Measurements from ENCODE around the gene CYGB. TPM values are rescaled to one million over a fixed set of nuclear protein-coding genes. Genes with fewer than 3 reads are reported as not detected.

The CYGB gene
- total RNA-seq, 5 donors from 2014 or later (not counting 1 experiment from before 2014, with no cell fraction given), result 0.20 to 0.76 (median 0.65) TPM

DNA sequence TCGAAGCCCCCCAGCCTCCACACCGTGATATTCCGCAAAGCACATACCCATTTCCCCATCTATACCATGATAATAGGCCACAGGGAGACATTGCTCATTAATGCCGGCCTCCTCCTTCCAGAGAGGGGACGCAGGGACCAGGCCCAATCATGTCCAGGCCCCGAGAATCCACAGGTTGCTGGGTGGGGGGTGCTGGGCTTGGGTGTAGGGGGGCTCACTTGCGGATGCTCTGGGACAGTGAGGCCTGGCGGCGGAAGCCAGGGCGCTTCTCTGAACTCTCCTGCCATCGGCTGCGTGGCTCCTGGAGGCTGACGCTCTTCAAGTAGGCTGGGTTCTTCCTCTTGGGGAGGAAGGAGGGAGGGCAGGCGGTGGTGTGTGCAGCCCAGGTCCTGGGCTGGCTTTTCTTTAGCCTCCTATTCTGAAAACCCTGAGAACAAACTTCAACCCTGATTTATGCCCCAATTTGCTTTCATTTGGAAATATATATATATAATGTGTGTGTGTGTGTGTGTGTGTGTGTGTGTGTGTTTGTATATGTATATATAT is 57.9 kb downstream of the CYGB start:
- no peak for DNase-seq
- Histone ChIP-seq H3K9me3 (no peaks in the 10 kb centered on the region), H3K27me3 (replicated peaks in 1 of 2; ENCODE audit: control insufficient read depth in 2 of 2, extremely low read depth in 1 of 2, insufficient read depth in 2 of 2, low read length in 1 of 2) (no peaks in the 10 kb centered on the region), H3K36me3 (ENCODE audit: control insufficient read depth in 2 of 2, extremely low read depth in 1 of 2, insufficient read depth in 1 of 2, low read length in 1 of 2) (peaks cover 11 to 32% of the 10 kb centered on the region in 2 donors), H3K27ac (ENCODE audit: low read length) (no peak overlapping the region), H3K4me3 (ENCODE audit: control insufficient read depth in 1 of 2, extremely low read depth in 1 of 2, low read length in 1 of 2) (no peak overlapping the region), H3K4me1 (ENCODE audit: control insufficient read depth in 1 of 2, extremely low read depth in 1 of 2, insufficient read depth in 2 of 2, low read length in 2 of 2) (peaks cover 0 to 8% of the 10 kb centered on the region in 2 experiments)
- H3K4me3 Mint-ChIP-seq, result no peak overlapping the region
- no peak overlapping the region for H3K27ac Mint-ChIP-seq
- 80% methylated on average over 1 of the region's 14 CpGs for WGBS (ENCODE audit: insufficient coverage)
- no peaks in the 10 kb centered on the region for H3K27me3 Mint-ChIP-seq
- peaks cover 3 to 11% (median 7%) of the 10 kb centered on the region in 3 donors for H3K4me1 Mint-ChIP-seq
- H3K9me3 Mint-ChIP-seq, result no peaks in the 10 kb centered on the region
- ATAC-seq (replicated peaks in 1 of 4), result no peak
- peaks cover 27% of the 10 kb centered on the region for H3K36me3 Mint-ChIP-seq
- CTCF ChIA-PET, result no interaction called here
- POLR2A ChIA-PET, result no interaction called here

DNA sequence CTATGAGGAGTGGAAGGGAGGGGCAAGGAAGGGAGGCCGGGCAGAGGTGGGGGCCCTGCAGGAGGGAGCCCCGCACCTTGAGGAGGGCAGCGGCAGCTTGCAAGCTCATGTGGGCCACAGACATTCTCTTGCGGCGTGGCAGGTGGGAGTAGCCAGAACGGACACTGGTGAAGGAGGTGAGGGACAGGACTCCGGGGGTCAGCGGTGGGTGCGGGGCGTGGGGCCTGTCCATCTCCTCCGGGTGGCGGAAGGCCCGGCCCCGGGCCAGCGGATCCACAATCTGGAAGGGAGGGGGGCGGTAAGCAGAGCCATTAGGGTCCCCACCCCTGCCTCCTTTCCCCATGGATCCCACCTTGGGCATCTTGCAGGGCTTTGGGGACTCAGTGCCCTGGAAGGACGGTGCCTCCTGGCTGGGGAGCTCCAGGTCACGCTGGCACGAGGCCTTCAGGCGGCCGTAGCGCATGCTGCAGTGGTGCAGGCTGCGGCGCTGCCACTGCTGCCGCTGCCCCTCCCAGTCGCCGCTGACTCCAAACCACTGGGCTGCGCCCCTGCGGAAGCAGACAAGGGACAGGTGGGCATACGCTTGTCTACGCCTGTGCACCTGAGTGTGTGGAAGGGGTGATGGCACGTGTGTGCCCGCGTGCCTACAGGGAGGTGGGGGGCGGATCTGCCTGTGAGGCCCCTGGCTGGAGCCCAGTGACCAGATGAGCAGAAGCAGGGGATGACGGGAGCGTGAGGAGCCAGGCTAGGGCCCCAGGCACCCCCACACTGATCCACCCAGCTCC is 58.6 kb downstream of the CYGB start:
- POLR2A ChIA-PET, result no interaction called here
- peaks cover 3 to 7% (median 7%) of the 10 kb centered on the region in 3 donors for H3K4me1 Mint-ChIP-seq
- ATAC-seq (replicated peaks in 1 of 4) (no peak), DNase-seq (no peak)
- Histone ChIP-seq H3K4me3 (ENCODE audit: control insufficient read depth in 1 of 2, extremely low read depth in 1 of 2, low read length in 1 of 2) (no peak overlapping the region), H3K4me1 (ENCODE audit: control insufficient read depth in 1 of 2, extremely low read depth in 1 of 2, insufficient read depth in 2 of 2, low read length in 2 of 2) (peaks cover 0 to 8% of the 10 kb centered on the region in 2 experiments), H3K9me3 (no peaks in the 10 kb centered on the region), H3K27me3 (replicated peaks in 1 of 2; ENCODE audit: control insufficient read depth in 2 of 2, extremely low read depth in 1 of 2, insufficient read depth in 2 of 2, low read length in 1 of 2) (no peaks in the 10 kb centered on the region), H3K36me3 (ENCODE audit: control insufficient read depth in 2 of 2, extremely low read depth in 1 of 2, insufficient read depth in 1 of 2, low read length in 1 of 2) (peaks cover 18 to 39% of the 10 kb centered on the region in 2 donors), H3K27ac (ENCODE audit: low read length) (no peak overlapping the region)
- H3K27me3 Mint-ChIP-seq, result no peaks in the 10 kb centered on the region
- no peak overlapping the region for H3K4me3 Mint-ChIP-seq
- CTCF ChIA-PET, result no interaction called here
- no peak overlapping the region for H3K27ac Mint-ChIP-seq
- peaks cover 22% of the 10 kb centered on the region for H3K36me3 Mint-ChIP-seq
- H3K9me3 Mint-ChIP-seq, result no peaks in the 10 kb centered on the region
- WGBS (ENCODE audit: insufficient coverage), result 94% methylated on average over 20 of the region's 37 CpGs

DNA sequence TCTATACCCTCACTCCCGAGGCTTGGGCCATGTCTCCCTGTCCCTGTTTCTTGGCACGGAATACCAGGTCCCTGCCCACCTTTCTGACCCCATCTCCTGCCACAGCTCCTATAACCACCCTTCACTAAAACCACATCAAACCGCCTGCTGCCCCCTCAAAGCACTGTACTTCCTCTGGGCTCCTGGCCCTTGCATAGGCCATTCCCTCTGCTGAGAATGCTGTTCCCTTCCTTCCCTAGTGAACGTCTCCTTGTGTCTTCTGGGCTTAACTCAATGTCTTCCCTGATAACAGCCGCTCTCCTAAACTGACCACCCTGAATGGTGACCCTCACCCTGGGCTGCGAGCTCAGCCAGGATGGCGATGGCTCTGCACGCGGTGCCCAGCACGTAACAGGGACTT is 59.4 kb downstream of the CYGB start:
- ATAC-seq (replicated peaks in 1 of 4) (no peak), DNase-seq (no peak)
- Histone ChIP-seq H3K27me3 (replicated peaks in 1 of 2; ENCODE audit: control insufficient read depth in 2 of 2, extremely low read depth in 1 of 2, insufficient read depth in 2 of 2, low read length in 1 of 2) (no peaks in the 10 kb centered on the region), H3K4me3 (ENCODE audit: control insufficient read depth in 1 of 2, extremely low read depth in 1 of 2, low read length in 1 of 2) (no peak overlapping the region), H3K27ac (ENCODE audit: low read length) (no peak overlapping the region), H3K9me3 (no peaks in the 10 kb centered on the region), H3K36me3 (ENCODE audit: control insufficient read depth in 2 of 2, extremely low read depth in 1 of 2, insufficient read depth in 1 of 2, low read length in 1 of 2) (peaks cover 26 to 47% of the 10 kb centered on the region in 2 donors), H3K4me1 (ENCODE audit: control insufficient read depth in 1 of 2, extremely low read depth in 1 of 2, insufficient read depth in 2 of 2, low read length in 2 of 2) (peaks cover 0 to 8% of the 10 kb centered on the region in 2 experiments)
- H3K4me3 Mint-ChIP-seq, result no peak overlapping the region
- WGBS (ENCODE audit: insufficient coverage), result 88% methylated on average over 7 of the region's 10 CpGs
- H3K27me3 Mint-ChIP-seq, result no peaks in the 10 kb centered on the region
- H3K27ac Mint-ChIP-seq, result no peak overlapping the region
- ChIA-PET CTCF (no interaction called here), POLR2A (no interaction called here)
- H3K9me3 Mint-ChIP-seq, result no peaks in the 10 kb centered on the region
- H3K36me3 Mint-ChIP-seq, result peaks cover 25% of the 10 kb centered on the region
- peaks cover 3 to 7% (median 7%) of the 10 kb centered on the region in 3 donors for H3K4me1 Mint-ChIP-seq

DNA sequence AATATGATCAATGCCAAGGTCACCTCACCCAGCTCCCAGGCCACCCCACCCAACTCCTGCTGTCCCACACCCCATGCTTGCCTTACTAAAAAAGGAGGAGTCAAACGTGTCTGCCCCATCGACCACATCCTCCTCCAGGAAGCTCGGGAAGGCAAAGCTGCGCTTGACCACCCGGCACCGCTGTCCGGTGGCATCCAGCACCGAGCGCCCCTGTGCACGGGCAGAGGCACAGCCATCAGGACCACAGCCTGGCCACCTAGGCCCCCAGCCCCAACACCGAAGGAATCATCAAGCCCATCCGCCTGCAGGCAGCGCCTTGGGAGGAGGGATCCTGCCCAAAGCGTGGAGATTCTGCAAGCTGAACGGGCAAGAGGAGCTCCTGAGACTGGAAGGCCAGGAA is 59.9 kb downstream of the CYGB start:
- Mint-ChIP-seq H3K27ac (no peak overlapping the region), H3K36me3 (peaks cover 28% of the 10 kb centered on the region), H3K4me3 (no peak overlapping the region), H3K27me3 (no peaks in the 10 kb centered on the region), H3K9me3 (no peaks in the 10 kb centered on the region), H3K4me1 (peaks cover 3 to 7% (median 7%) of the 10 kb centered on the region in 3 donors)
- H3K36me3 ChIP-seq (ENCODE audit: control insufficient read depth in 2 of 2, extremely low read depth in 1 of 2, insufficient read depth in 1 of 2, low read length in 1 of 2), result peaks cover 27 to 47% of the 10 kb centered on the region in 2 donors
- no peak for DNase-seq
- 91% methylated on average over 14 of the region's 15 CpGs for WGBS (ENCODE audit: insufficient coverage)
- no peak overlapping the region for H3K27ac ChIP-seq (ENCODE audit: low read length)
- H3K27me3 ChIP-seq (replicated peaks in 1 of 2; ENCODE audit: control insufficient read depth in 2 of 2, extremely low read depth in 1 of 2, insufficient read depth in 2 of 2, low read length in 1 of 2), result no peaks in the 10 kb centered on the region
- CTCF ChIA-PET, result no interaction called here
- no peak for ATAC-seq (replicated peaks in 1 of 4)
- H3K4me1 ChIP-seq (ENCODE audit: control insufficient read depth in 1 of 2, extremely low read depth in 1 of 2, insufficient read depth in 2 of 2, low read length in 2 of 2), result peaks cover 0 to 8% of the 10 kb centered on the region in 2 experiments
- H3K9me3 ChIP-seq, result no peaks in the 10 kb centered on the region
- POLR2A ChIA-PET, result no interaction called here
- no peak overlapping the region for H3K4me3 ChIP-seq (ENCODE audit: control insufficient read depth in 1 of 2, extremely low read depth in 1 of 2, low read length in 1 of 2)

Other genes starting within 250 kb of the CYGB start
- 1 to 10 TPM; 3.0 to 4.3 (median 3.4) TPM for gene QRICH2, start 229.4 kb downstream of the CYGB start, total RNA-seq
- gene PRPSAP1, start 183.8 kb downstream of the CYGB start, total RNA-seq, result 10 to 100 TPM; 27.5 to 47.0 (median 40.0) TPM
- gene SPHK1, start 153.1 kb downstream of the CYGB start, total RNA-seq, result 1 to 10 TPM in 3 of 5 donors, under 1 TPM in 2; 0.70 to 1.6 (median 1.3) TPM
- 10 to 100 TPM; 33.9 to 57.8 (median 47.5) TPM for gene UBE2O, start 84.6 kb downstream of the CYGB start, total RNA-seq
- not detected for gene AANAT, start 70.1 kb downstream of the CYGB start, total RNA-seq
- 10 to 100 TPM; 35.2 to 99.0 (median 74.0) TPM for gene RHBDF2, start 36.3 kb downstream of the CYGB start, total RNA-seq
- gene PRCD, start 2.3 kb upstream of the CYGB start, total RNA-seq, result 1 to 10 TPM in 2 of 5 donors, under 1 TPM in 3; 0.66 to 1.3 (median 0.92) TPM
- gene ST6GALNAC2, start 48.2 kb upstream of the CYGB start, total RNA-seq, result 1 to 10 TPM in 3 of 5 donors, under 1 TPM in 2; 0.55 to 4.7 (median 2.1) TPM
- 10 to 100 TPM in 1 of 5 donors, 1 to 10 TPM in 4; 2.6 to 20.5 (median 6.6) TPM for gene ST6GALNAC1, start 106.0 kb upstream of the CYGB start, total RNA-seq
- gene MXRA7, start 173.3 kb upstream of the CYGB start, total RNA-seq, result 10 to 100 TPM in 3 of 5 donors, 1 to 10 TPM in 2; 5.9 to 14.7 (median 13.5) TPM
- 100 to 1,000 TPM in 1 of 5 donors, 10 to 100 TPM in 4; 48.7 to 155 (median 56.6) TPM for gene JMJD6, start 188.9 kb upstream of the CYGB start, total RNA-seq
- 10 to 100 TPM; 46.9 to 70.1 (median 60.0) TPM for gene METTL23, start 189.1 kb upstream of the CYGB start, total RNA-seq
- gene SRSF2, start 199.6 kb upstream of the CYGB start, total RNA-seq, result 100 to 1,000 TPM; 349 to 413 (median 382) TPM
- gene MFSD11, start 200.4 kb upstream of the CYGB start, total RNA-seq, result 10 to 100 TPM; 30.5 to 41.5 (median 34.6) TPM